IMR-90 (cell line): ENCODE data around the gene KRTAP12-2.

Experiments used
- BHLHE40 ChIP-seq: fragments of 150-350 bp; IDR thresholded peaks from 2 replicates; pipeline ENCODE4 v1.6.1; 2016; ENCODE audit warnings: mild to moderate bottlenecking, low read depth, low read length
- CEBPB ChIP-seq: IDR thresholded peaks from 2 replicates; pipeline ENCODE4 v1.6.1; 2012; ENCODE audit warnings: low read depth, low read length, improper control_type of control experiment
- CTCF ChIP-seq: conservative IDR thresholded peaks from 2 replicates; pipeline ENCODE4 v1.5.1; 2012; ENCODE audit warnings: mild to moderate bottlenecking, low read depth, low read length, improper control_type of control experiment
- FOS ChIP-seq: fragments of 150-350 bp; IDR thresholded peaks from 2 replicates; pipeline ENCODE4 v1.6.1; 2016; ENCODE audit warnings: low read depth, low read length
- MAFK ChIP-seq: IDR thresholded peaks from 2 replicates; pipeline ENCODE4 v1.6.1; 2012; ENCODE audit warnings: low read depth, low read length, improper control_type of control experiment
- MAZ ChIP-seq: IDR thresholded peaks from 2 replicates; pipeline ENCODE4 v1.6.1; 2012; ENCODE audit warnings: low read depth, mild to moderate bottlenecking, low read length, improper control_type of control experiment, moderate library complexity, borderline replicate concordance
- MXI1 ChIP-seq: IDR thresholded peaks from 2 replicates; pipeline ENCODE4 v1.6.1; 2012; ENCODE audit warnings: low read depth, mild to moderate bottlenecking, low read length, moderate library complexity, borderline replicate concordance
- NFE2L2 ChIP-seq: fragments of 150-350 bp; IDR thresholded peaks from 2 replicates; pipeline ENCODE4 v1.6.1; 2016; ENCODE audit warnings: low read depth, mild to moderate bottlenecking, low read length
- POLR2A ChIP-seq: IDR thresholded peaks from 2 replicates; pipeline ENCODE4 v1.6.1; 2012; ENCODE audit warnings: mild to moderate bottlenecking, low read depth, low read length
- RFX5 ChIP-seq: IDR thresholded peaks from 2 replicates; pipeline ENCODE4 v1.8.0; 2012; ENCODE audit warnings: low read depth, mild to moderate bottlenecking, low read length, moderate library complexity
- SMC3 ChIP-seq: fragments of 150-350 bp; IDR thresholded peaks from 2 replicates; pipeline ENCODE4 v1.6.1; 2016; ENCODE audit warnings: low read depth, mild to moderate bottlenecking, antibody characterized with exemption, low read length, moderate library complexity
- USF2 ChIP-seq: fragments of 150-350 bp; IDR thresholded peaks from 2 replicates; pipeline ENCODE4 v1.6.1; 2017; ENCODE audit warnings: mild to moderate bottlenecking, antibody characterized with exemption, low read length, low read depth

DNA sequence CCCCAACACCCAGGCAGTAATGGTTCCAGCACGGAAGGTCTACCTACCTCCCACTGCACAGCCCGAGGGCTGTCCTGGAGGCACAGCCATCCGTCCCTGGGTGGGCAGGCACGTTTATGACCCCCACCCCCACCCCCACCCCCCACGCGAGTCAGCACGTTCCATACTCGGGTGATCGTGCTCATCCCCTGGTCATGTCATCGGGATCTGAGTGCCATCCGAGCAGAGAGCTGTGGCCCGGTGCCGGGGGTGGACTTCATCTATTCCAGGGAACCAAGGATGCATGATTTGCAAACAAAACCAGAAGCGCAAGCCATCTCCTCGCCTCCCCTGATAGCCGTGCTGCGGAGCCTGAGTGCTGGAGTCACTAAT, 43.6 kb upstream of the KRTAP12-2 start:
- TF ChIP-seq CTCF (no peak), BHLHE40 (no peak), POLR2A (no peak), NFE2L2 (no peak), MXI1 (no peak), SMC3 (no peak), RFX5 (no peak), MAZ (no peak), MAFK (no peak), USF2 (no peak), CEBPB (no peak), FOS (no peak)
